HG02981 (cell line): ENCODE results near the gene CORO7.
"Not testable (repeated sequence)": the region's sequence is repeated elsewhere in the genome, so short reads cannot be mapped to it uniquely, and the experiment has no call there.

Experiments
- ATAC-seq: cut with Tn5 transposase; IDR thresholded peaks from one replicate; pipeline ENCODE4 v1.9.1; 2021; ENCODE audit warnings: mild to moderate bottlenecking, moderate library complexity; ENCODE audit not compliant: unreplicated experiment

CORO7 gene

DNA sequence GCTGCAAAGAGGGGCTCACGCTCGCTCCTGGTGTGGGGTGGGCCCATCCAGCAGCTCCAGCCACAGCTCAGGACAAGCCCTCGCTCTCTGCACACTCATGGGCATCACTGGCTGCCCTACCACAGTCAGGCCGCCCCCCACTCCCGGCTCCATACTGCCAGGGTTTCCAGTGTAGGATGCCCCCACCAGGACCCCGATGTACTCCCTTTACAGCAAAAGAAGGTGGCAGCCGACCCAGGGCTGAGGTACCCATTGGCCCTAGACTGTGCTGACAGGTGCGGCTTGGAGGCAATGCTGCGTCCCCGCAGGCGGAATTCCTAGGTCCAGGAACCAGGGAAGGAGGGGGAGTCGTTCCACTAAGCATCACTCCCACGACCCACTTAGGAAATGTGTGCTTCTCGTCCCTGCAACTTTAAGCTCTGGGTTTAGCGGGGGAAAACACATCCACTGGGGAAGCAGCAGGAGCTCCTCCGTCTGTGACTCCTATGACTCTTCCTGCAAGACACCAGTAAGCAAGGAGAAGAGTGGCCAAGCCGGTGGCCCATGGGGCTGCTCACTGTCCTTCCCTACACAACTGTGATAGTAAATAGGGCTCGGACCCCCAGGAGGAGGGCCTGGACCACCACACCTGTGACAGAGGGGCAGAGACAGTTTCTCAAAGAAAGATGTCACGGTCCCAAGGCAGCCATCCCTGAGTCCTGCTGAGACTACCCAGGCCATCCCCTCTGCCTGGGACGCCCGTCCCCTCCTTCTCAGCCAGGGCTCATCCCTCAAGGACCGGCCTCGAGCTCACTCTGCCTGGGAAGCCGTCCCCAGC lies 13.1 kb downstream of the CORO7 start:
- ATAC-seq: no peak

DNA sequence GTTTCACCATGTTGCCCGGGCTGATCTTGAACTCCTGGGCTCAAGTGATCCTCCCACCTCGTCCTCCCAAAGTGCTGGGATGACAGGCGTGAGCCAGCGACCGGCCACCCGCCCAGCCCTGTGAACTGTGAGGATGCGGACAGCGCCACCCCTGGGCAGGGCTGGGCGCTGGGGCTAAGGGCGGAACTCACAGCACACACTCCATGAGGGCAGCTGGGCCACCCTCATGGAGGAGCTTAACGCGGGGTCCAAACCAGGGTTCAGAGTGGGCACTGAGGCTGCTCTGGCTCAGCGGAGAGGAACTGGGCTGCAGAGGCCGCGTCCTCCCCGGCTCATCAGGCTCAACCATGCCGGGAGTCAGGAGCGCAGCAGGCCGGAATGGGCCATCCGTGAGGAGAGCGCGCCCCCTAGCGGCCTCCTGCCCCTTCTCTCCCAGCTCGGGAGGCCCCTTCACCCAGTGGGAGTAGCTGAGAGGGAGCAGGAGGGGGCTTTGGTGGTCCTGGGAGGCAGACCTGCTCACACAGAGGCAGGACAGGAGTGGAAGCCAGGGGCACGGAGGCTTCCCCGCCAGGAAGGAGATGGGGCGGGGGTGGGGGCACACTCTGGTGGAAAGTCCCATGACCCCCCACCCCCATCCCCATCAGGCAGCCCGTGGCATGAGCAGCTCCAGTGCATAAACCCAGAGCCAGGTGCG lies 13.8 kb downstream of the CORO7 start:
- no peak for ATAC-seq

DNA sequence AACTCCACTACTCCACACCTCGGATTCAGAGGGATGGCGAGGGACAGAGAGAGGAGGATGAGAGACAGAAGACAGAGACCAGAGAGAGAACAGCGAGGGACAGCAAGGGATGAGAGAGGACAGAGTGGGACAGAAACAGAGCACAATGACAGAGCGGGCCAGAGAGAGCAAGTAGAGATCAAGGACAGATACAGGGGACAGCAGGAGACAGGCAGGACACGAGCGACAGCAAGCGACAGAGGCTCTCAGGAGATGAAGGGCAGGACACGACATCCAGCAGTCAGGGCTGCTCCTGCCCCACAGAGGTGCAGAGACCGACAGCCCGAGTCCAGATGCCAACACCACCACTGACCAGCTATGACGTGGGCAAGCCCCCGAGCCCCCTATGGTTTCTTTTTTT lies 14.9 kb downstream of the CORO7 start:
- ATAC-seq: no peak

DNA sequence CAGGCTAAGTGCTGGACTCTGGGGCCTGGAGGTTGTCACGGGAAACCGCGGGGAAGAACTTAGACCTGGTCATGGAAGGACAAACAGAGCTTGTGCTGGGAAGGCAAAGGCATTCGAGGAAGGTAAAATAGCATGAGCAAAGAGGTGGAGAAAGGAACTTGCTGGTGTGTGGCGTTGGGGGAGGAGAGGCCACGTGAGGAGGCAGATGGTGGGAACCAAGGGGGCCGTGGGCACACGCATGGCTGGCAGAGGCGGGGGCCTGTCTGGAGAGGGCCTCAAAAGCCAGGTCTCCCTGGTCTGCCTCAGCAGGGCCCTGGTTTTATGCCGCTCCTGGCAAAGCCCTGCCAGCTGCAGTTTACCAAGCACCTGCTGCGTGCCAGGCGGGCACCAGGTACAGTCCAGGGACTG lies 15.3 kb downstream of the CORO7 start:
- ATAC-seq: no peak

DNA sequence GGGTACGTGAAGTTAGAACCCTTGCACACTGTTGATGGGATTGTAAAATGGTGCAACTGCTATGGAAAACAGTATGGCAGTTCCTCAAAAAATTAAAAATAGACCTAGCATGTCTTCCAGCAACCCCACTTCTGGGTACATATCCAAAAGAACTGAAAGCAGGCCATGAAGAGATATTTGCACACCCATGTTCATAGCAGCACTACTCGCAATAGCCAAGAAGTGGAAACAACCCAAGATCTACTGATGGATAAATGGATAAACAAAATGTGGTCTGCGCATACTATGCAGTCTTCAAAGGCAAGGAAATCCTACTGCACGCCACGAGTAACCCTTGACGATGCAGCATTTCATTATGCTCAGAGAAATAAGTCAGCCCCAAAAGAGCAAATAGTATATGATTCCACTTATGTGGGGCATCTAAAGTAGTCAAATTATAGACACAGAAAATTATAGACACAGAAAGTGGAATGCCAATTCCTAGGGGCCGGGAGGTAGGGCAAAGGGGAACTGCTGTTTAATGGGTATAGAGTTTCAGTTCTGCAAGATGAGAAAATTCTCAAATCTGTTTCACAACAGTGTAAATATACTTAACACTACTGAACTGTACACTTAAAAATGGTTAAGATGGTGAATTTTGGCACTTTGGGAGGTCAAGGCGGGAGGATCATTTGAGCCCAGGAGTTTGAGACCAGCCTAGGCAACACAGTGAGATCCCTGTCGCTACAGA lies 17.2 kb downstream of the CORO7 start:
- ATAC-seq: no peak

DNA sequence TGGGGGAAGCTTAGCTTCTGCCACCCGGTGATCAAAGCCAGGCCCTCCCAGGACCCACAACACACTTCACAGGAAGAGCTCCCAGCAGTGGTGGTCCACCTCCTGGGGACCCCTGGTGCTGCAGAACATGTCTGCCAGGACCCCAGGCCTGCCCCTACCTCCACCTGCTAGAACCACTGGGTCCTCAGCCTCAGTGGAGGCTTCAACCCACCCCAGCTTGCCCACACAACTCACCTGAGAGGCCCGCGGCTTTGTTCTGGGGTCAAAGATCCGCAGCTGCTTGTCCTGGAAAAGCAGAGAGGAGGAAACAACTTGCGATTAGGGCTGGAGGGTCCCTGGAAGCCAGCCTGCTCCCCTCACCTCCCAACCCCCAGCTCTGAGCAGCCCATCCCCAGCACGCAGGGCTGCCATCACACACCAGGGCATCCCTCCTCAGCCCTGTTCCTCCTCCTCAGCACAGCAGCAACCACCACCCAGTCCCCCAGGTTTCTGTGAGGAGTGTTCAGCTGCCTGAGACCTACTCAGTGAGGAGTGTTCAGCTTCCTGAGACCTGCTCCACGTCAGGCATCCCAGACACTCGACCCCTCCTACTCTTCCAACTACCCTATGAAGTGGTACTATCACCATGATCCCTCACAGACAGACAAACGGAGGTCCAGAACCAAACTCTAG lies 21.2 kb downstream of the CORO7 start:
- ATAC-seq: no peak

DNA sequence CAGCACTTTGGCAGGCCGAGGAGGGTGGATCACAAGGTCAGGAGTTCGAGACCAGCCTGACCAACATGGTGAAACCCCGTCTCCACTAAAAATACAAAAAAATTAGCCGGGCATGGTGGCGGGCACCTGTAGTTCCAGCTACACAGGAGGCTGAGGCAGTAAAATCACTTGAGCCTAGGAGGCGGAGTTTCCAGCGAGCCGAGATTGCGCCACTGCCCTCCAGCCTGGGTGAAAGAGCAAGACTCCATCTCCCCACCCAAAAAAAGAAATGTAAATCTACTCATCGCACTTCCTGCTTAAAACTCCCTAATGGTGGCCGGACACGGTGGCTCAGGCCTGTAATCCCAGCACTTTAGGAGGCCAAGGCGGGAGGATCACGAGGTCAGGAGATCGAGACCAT lies 22.5 kb downstream of the CORO7 start:
- ATAC-seq: not testable (repeated sequence)

DNA sequence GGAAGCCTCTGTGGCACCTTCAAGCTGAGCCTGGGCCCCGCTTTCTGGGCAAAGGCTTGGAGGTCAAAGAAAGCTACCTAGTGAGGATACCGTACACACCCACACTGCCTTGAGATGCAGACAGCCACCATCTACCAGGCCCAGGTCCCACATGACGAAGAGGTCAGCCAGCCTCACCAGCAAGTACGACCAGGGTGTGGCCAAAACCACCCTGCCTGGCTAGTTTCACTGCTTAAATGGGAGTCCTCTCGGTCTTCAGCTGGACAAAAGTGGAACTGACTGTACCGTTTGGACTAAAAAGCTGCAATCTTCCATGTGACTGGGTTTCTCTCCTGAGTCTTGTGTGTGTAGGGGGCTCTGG lies 23.2 kb downstream of the CORO7 start:
- no peak for ATAC-seq

DNA sequence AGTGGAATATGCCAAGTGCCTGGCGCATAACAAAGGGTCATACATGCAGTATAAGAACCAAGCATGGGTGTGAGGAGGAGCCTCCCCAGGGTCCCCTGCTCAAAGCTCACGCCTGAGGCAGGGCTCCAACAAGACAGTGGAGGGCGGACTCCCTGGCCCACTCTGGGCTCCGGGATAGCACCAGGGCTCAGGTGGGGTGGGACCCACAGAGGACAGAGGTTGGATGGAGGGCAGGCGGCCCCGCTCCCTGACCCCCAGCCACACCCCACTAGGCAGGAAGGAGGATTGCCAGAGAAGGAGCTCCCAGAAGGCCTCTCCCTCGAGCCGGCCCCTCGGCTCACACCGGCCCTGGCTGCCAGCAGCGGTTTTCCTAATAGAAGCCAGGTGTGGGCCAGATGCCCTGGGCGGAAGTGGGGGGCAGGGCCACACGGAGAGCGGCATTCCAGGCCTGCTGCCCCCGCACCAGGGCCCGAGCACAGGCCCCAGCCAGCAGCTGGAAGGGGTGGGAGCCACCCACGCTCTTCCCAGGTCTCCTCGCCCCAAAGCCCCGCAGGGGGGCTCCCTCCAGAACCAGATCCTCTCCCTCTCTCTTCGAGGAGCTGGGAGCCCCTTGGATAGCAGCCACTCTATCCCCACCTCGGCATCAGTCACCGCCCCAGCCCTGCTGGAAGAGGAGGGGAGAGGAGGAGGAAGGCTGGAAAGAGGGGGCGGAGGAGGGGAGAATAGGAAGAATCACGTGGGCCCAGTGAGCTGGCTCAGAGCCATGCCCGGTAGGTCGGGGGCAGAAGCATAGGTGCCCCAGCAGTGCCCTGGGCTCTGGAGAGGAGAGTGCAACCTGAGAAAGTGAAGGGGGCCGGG lies 23.8 kb downstream of the CORO7 start:
- ATAC-seq: no peak

DNA sequence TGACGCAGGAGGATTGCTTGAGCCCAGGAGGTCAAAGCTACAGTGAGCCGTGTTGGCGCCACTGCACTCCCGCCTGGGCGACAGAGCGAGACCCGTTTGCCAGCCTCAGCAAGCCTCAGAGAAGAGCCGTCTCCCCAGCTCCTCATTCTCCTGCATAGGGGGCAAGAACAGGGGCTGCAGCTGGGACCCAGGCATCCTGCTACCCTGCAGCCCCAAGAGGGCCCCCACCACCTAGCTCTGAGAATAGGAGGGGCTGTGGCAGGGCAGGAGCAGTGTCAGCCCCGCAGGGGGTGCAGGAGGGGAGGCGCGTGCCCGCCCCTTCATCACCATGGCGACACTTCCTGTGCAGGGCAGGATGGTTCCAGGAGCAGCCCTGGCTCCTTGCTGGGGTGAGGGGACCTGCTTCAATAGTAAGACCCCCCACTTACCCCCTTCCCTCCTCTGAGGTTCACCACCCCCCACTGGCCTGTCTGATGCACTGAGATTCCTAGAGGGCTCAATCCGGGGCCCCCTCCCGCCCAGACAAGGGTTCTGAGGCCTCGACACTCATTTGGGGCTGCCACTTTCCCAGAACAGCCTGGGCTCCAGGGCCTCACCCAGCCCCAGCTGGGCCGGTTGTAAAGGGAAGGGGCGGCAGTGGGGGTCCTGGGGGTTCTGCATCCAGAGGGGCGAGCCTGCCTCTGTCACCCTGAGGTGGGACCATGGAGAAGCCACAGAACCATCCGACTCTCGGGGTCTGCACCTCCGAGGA lies 24.6 kb downstream of the CORO7 start:
- ATAC-seq: no peak

DNA sequence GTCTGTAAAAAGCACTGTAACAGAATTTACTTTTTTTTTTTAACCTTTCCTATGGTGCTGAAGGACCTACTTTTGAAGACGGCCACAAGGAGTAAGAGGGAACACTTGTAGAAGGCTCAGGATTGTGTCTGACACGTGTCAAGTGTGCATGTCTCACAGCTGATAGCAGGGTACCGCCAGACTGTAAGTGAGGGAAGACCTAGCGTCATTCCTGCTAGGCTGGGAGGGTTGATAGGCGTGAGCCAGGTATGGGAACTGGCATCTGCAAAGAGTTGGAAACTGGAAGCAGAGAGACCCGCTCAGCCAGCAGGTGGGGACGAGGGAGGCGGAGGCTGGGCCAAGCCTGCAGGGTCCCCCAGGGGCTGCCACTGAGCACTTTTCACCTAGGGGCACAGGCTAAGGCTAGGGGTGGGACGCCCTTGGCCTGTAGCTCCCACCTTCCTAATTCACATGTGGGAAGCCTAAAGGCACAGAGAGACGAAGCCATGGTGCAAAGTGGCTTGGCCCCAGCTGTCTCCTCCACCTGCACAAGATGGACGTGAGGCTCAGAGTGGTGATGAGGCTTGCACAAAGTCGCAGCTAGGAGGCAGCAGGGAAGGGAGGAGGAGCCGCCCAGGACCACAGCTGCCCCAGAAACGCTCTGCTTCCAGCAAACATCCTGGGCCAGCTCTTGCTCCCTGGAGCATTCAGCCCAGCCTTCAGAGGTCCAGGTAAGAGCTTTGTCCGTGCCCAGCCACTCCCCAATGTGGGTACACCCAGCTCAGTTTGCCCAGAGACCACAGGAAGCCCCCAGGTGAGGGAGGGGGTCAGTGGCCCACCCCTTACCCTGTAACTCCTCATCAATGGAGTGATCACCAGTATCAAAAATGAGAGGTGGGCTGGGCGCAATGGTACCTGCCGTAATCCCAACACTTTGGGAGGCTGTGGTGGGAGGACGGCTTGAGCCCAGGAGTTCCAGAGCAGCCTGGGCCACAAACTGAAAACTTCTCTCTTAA lies 25.8 kb downstream of the CORO7 start:
- no peak for ATAC-seq

DNA sequence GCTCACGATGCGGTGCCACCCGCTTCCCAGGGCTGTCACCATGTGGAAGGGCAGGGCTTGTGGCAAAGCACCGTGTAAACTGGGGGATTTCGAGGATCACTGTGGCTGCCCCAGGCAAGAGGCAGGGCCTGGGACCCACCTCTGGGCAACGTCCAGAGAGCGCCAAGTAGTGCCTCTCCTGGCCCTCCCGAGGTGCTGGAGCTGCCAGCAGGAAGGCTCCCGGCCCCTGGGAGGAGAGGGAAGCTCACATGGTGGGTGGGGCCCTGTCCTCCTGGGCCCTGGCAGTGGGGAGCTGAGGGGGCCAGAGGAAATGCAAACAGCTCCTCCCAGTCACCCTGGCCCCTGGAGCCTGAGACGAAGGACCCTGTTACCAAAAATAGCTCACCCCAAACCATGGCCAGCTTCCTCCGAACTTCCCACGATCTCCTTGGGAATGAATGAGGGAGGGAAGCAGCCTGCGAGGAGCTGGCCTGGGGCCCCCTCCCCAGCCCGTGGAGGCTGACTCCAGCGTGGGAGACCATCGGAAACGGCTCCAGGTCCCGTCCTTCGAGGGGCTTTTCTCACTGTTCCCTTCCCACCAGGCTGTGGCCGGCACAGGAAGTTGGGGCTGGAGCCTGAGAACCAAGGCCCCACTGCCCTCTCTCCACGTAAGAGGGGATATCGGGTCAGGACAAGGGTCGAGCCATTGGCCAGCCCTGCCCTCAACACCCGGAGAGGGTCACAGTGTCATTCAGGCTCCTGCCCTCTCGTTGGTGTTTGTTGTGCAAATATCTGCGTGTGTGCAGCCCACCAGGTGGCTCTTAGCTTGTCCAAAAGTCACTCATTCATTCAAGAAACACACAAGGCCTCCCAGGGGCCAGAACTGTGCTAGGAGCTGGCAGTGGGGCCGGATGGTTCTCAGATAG lies 27.1 kb downstream of the CORO7 start:
- no peak for ATAC-seq

DNA sequence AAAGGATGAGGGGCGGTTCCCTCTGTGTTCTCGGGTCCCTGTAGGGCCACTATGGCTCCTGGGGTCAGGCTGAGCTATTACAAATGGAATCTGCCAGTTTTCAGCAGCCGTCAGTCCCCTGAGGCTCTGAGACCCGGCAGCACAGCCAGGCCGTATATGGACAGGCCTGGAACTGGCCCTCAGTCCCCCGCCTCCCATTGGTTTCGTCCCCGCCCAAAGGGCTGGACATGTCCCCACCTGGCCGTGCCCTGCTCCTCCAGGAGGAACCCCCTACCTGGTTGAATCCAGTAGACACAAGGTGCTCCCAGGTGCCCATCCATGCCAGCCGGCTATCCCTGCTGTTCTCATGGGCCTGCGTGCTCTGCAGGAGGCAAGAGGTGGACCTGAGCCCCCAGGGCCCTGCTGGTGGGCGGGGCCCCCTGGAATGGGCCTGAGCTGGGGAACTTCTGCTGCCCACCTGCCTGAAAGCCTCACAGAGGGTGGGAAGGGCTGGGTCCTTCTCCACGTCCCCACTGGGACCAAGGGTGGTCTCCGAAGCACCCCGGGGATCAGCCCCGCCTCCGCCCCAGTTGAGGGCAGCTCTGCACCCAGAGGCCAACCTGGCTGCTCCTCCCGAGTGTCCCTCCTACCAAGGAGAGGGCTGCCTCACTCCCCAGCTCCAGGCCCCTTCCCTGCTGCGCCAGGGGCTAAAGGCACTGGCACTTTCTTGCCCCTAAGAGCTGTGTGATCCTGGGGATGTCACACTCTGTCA lies 27.9 kb downstream of the CORO7 start:
- ATAC-seq: no peak

DNA sequence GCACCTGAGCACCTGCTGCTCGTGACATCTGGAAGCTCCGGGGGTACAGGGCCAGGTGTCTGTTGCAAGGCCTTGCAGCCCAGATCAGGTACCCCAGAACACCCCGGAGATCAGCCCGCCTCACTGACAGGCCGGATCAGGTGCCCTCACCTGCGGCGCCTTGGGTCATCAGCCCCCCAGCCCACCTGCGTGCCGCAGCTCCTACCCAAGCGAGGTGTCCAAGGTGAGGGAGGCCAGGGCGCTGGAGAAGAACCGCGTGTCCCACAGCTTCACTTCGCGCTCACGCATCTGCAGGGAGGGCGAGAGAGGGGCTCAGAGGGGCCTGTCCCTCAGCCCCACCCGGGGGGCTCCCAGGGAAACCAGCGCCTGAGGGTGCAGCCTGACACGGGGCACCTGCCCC lies 28.6 kb downstream of the CORO7 start:
- ATAC-seq: no peak

DNA sequence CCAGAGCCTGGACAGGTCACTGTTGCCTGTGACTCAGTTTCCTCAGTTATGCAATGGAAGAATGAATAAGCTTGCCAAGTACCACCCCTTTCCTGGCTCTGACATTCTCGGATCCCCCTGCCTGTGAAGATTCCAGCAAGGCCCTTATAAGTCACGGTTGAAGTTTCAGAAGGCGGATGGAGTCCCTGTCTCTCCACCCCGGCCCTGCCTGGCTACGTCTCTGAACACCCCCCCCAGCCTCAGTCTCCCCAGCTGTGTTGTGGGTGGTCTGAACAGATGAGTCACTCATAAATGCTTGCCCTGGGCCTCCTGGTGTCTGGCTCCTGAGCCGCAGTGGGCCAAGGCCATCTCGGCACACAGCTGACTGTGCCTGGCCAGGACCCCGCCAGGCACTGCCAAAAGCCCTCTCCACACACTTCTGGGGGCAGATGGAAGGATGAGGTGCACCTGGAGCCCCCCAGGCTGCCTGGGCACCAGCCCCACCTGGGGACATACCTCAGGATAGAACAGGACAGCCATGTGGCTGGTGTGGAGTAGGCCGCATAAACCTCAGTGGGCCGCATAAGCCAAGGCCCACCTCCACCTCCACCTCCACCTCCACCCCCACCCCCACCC lies 29.3 kb downstream of the CORO7 start:
- no peak for ATAC-seq

DNA sequence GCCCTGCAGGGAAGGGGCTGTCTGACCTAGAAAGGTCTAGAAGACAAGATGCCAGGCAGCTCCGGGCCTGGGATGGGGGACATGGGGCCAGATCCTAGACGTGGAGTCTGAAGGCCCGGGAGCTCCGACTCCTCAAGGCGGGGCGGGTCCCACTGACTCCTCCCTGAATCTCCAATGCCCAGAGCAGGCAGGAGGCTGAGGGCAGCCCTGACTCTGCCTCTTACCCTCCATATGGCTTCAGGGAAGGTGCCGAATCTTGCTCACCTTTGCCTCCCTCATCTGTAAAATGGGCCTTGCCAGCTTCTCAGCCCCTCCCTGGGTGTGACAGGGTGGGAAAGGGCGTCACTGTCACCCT lies 30.0 kb downstream of the CORO7 start:
- ATAC-seq: no peak
